Upper lobe of left lung (tissue), 4 donors: ENCODE data around the gene CLASP1.

Source experiments
- POLR2A ChIP-seq, 4 donors: fragments of 450-650 bp; IDR thresholded peaks; one replicate each; pipeline ENCODE4 v1.5.1; 2016 to 2017; ENCODE audit warnings: antibody characterized with exemption in 4 of 4, mild to moderate bottlenecking in 2 of 4
- POLR2AphosphoS5 ChIP-seq, 2 donors: sonication (generic); formaldehyde crosslinking; IDR thresholded peaks; one replicate each; pipeline ENCODE4 v1.5.1; 2017; ENCODE audit warnings: antibody characterized with exemption in 2 of 2
- TF ChIP-seq, protein P1 (sequence below), 6 experiments: fragments of 450-650 bp in 4 of 6; fragments of 200-600 bp in 2 of 6; sonication (generic) in 2 of 6; IDR thresholded peaks; one replicate each; pipeline ENCODE4 v1.5.1; 2016 to 2019; ENCODE audit warnings: antibody characterized with exemption in 6 of 6

DNA sequence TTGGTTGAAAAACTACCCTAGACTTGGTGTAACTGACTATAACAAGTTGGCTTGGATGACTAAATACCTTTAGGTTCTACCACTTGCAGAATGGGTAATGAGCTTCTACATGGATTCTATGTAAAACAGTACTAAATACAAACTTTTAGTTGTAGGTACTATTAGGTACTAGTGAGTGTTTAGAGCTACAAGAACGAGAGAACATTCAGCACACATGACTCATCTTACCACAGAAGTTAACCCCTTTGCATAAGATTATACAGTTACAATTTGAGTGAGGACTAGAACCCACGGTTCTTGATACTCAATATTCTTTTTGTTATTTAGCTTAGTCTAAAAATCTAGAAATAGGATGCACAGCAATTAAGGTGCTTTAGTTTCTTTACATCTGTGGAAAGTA lies 262.6 kb downstream of the CLASP1 start:
- TF ChIP-seq, protein P1, sequence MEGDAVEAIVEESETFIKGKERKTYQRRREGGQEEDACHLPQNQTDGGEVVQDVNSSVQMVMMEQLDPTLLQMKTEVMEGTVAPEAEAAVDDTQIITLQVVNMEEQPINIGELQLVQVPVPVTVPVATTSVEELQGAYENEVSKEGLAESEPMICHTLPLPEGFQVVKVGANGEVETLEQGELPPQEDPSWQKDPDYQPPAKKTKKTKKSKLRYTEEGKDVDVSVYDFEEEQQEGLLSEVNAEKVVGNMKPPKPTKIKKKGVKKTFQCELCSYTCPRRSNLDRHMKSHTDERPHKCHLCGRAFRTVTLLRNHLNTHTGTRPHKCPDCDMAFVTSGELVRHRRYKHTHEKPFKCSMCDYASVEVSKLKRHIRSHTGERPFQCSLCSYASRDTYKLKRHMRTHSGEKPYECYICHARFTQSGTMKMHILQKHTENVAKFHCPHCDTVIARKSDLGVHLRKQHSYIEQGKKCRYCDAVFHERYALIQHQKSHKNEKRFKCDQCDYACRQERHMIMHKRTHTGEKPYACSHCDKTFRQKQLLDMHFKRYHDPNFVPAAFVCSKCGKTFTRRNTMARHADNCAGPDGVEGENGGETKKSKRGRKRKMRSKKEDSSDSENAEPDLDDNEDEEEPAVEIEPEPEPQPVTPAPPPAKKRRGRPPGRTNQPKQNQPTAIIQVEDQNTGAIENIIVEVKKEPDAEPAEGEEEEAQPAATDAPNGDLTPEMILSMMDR (IDR thresholded peaks at IDR 0.05), result no peak
- no peak for TF ChIP-seq POLR2AphosphoS5 (IDR thresholded peaks at IDR 0.05)
- no peak for TF ChIP-seq POLR2A (IDR thresholded peaks at IDR 0.05)
